OCI-LY1 (cell line): Measurements from ENCODE around the gene KDM2A.

Experiments used
- H2AFZ ChIP-seq: fragments of 200-600 bp; sonication (generic), shearing (Covaris generic); 2 replicates; pipeline ENCODE4 v1.6.0; 2014; ENCODE audit warnings: antibody characterized with exemption, mild to moderate bottlenecking, low read length
- H3F3A ChIP-seq: fragments of 200-600 bp; sonication (generic), shearing (Covaris generic); 2 replicates; pipeline ENCODE4 v1.6.0; 2014; ENCODE audit warnings: mild to moderate bottlenecking, antibody characterized with exemption, low read length, moderate library complexity; ENCODE audit not compliant: insufficient read depth
- H3K27ac ChIP-seq: fragments of 200-600 bp; sonication (generic); 2 replicates; pipeline ENCODE4 v1.5.1; 2014; ENCODE audit warnings: low read length, mixed run types, mild to moderate bottlenecking, low read depth; ENCODE audit not compliant: poor library complexity, severe bottlenecking
- H3K27me3 ChIP-seq: fragments of 200-600 bp; sonication (generic); 2 replicates; pipeline ENCODE4 v1.6.0; 2014; ENCODE audit warnings: antibody characterized with exemption, mild to moderate bottlenecking, low read length, moderate library complexity; ENCODE audit not compliant: insufficient read depth
- H3K36me3 ChIP-seq: fragments of 200-600 bp; sonication (generic); 2 replicates; pipeline ENCODE4 v1.6.1; 2014; ENCODE audit warnings: mild to moderate bottlenecking, antibody characterized with exemption, low read length, moderate library complexity, mixed read lengths; ENCODE audit not compliant: insufficient read depth
- H3K4me1 ChIP-seq: fragments of 200-600 bp; sonication (generic); 2 replicates; pipeline ENCODE4 v1.5.1; 2014; ENCODE audit warnings: mild to moderate bottlenecking, low read length, moderate library complexity; ENCODE audit not compliant: insufficient read depth, severe bottlenecking
- H3K4me2 ChIP-seq: fragments of 200-600 bp; sonication (generic), shearing (Covaris generic); 2 replicates; pipeline ENCODE4 v1.6.1; 2014; ENCODE audit warnings: low read length
- H3K4me3 ChIP-seq: fragments of 200-600 bp; sonication (generic); 2 replicates; pipeline ENCODE4 v1.5.1; 2014; ENCODE audit warnings: low read length, low read depth, mild to moderate bottlenecking, mixed read lengths; ENCODE audit not compliant: poor library complexity, severe bottlenecking
- H3K79me2 ChIP-seq: fragments of 200-600 bp; shearing (Covaris generic); 2 replicates; pipeline ENCODE4 v1.6.1; 2016; ENCODE audit warnings: mixed run types, low read length, mixed read lengths; ENCODE audit not compliant: insufficient read depth
- H3K9ac ChIP-seq: fragments of 200-600 bp; sonication (generic), shearing (Covaris generic); 2 replicates; pipeline ENCODE4 v1.6.1; 2014; ENCODE audit warnings: mild to moderate bottlenecking, low read length, mixed read lengths
- H3K9me2 ChIP-seq: fragments of 200-600 bp; sonication (generic), shearing (Covaris generic); 2 replicates; pipeline ENCODE4 v1.6.1; 2014; ENCODE audit warnings: low read depth, mild to moderate bottlenecking, low read length, mixed read lengths
- H3K9me3 ChIP-seq: fragments of 200-600 bp; shearing (Covaris generic); 2 replicates; pipeline ENCODE4 v1.6.1; 2014; ENCODE audit warnings: low read length, mixed read lengths
- H4K20me1 ChIP-seq: fragments of 200-600 bp; sonication (generic), shearing (Covaris generic); 2 replicates; pipeline ENCODE4 v1.6.0; 2016; ENCODE audit warnings: mild to moderate bottlenecking, low read length; ENCODE audit not compliant: insufficient read depth
- CTCF ChIP-seq: fragments of 200-600 bp; sonication (generic), shearing (Covaris generic); IDR thresholded peaks from 2 replicates; pipeline ENCODE4 v1.5.1; 2017; ENCODE audit warnings: mild to moderate bottlenecking, antibody characterized with exemption, low read length, moderate library complexity, mixed read lengths
- EZH2 ChIP-seq: fragments of 200-600 bp; sonication (generic), shearing (Covaris generic); IDR thresholded peaks from 2 replicates; pipeline ENCODE4 v1.8.0; 2017; ENCODE audit warnings: borderline replicate concordance, mixed run types, mild to moderate bottlenecking, antibody characterized with exemption, low read length, moderate library complexity, mixed read lengths

KDM2A gene

DNA sequence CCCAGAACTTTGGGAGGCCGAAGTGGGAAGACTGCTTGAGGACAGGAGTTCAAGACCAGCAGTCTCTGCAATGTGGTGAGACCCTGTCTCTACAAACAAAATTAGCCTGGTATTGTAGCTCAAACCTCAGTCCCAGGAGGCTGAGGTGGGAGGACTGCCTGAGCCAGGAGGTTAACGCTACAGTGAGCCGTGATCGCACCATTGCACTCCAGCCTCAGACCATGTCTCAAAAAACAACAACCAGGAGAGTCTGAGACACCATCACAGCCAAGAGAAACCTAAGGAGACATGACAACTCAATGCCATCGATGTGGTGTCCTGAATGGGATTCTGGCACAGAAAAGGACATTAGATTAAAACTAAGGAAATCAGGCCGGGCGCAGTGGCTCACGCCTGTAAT is 28.3 kb upstream of the KDM2A start:
- Histone ChIP-seq H3K4me1 (no peaks in the 10 kb centered on the region), H2AFZ (no peak overlapping the region), H3K9me2 (no peaks in the 10 kb centered on the region), H3K9ac (no peak overlapping the region), H3F3A (no peaks in the 10 kb centered on the region), H3K4me2 (no peak overlapping the region), H3K79me2 (no peaks in the 10 kb centered on the region), H4K20me1 (no peaks in the 10 kb centered on the region), H3K9me3 (no peaks in the 10 kb centered on the region), H3K36me3 (no peaks in the 10 kb centered on the region), H3K27ac (no peak overlapping the region), H3K27me3 (no peaks in the 10 kb centered on the region), H3K4me3 (no peak overlapping the region)
- TF ChIP-seq CTCF (no peak), EZH2 (no peak)

GRCh38 chr11:67095214-67095507 is 23.9 kb upstream of the KDM2A start:
- no peaks in the 10 kb centered on the region for H3K27me3 ChIP-seq
- H3K9me2 ChIP-seq = no peaks in the 10 kb centered on the region
- H3K4me2 ChIP-seq = no peak overlapping the region
- TF ChIP-seq CTCF (no peak), EZH2 (no peak)
- H3K36me3 ChIP-seq = no peaks in the 10 kb centered on the region
- H4K20me1 ChIP-seq = no peaks in the 10 kb centered on the region
- no peaks in the 10 kb centered on the region for H3K79me2 ChIP-seq
- H3K27ac ChIP-seq = no peak overlapping the region
- no peak overlapping the region for H2AFZ ChIP-seq
- no peaks in the 10 kb centered on the region for H3K9me3 ChIP-seq
- no peak overlapping the region for H3K4me3 ChIP-seq
- no peak overlapping the region for H3K9ac ChIP-seq
- peaks cover 6% of the 10 kb centered on the region for H3K4me1 ChIP-seq
- H3F3A ChIP-seq = no peaks in the 10 kb centered on the region

GRCh38 chr11:67098799-67099429 is 20.1 kb upstream of the KDM2A start:
- no peaks in the 10 kb centered on the region for H3K36me3 ChIP-seq
- H3K27ac ChIP-seq = no peak overlapping the region
- no peaks in the 10 kb centered on the region for H3K9me2 ChIP-seq
- no peak for TF ChIP-seq EZH2
- no peak for TF ChIP-seq CTCF
- H3K4me1 ChIP-seq = peaks cover 10% of the 10 kb centered on the region
- H2AFZ ChIP-seq = no peak overlapping the region
- no peaks in the 10 kb centered on the region for H3K27me3 ChIP-seq
- no peaks in the 10 kb centered on the region for H4K20me1 ChIP-seq
- no peak overlapping the region for H3K9ac ChIP-seq
- no peaks in the 10 kb centered on the region for H3K9me3 ChIP-seq
- H3K4me2 ChIP-seq = no peak overlapping the region
- no peaks in the 10 kb centered on the region for H3F3A ChIP-seq
- H3K79me2 ChIP-seq = no peaks in the 10 kb centered on the region
- no peak overlapping the region for H3K4me3 ChIP-seq
